Muscle layer of colon (tissue), 2 donors: ENCODE measurements around the gene MCMBP.

Experiments
- H3K27ac ChIP-seq: one replicate; pipeline ENCODE4 v1.7.0; 2013; ENCODE audit warnings: low read depth, mild to moderate bottlenecking, low read length, moderate library complexity
- H3K27me3 ChIP-seq, 2 donors: one replicate each; pipeline ENCODE4 v1.7.0; 2013; ENCODE audit warnings: low read length in 2 of 2, mild to moderate bottlenecking in 2 of 2; ENCODE audit not compliant: insufficient read depth in 2 of 2, control insufficient read depth in 1 of 2
- H3K36me3 ChIP-seq: one replicate; pipeline ENCODE4 v1.7.0; 2013; ENCODE audit warnings: mild to moderate bottlenecking, low read length; ENCODE audit not compliant: insufficient read depth
- H3K4me1 ChIP-seq: one replicate; pipeline ENCODE4 v1.7.0; 2013; ENCODE audit warnings: mild to moderate bottlenecking, low read length; ENCODE audit not compliant: insufficient read depth
- H3K4me3 ChIP-seq, 2 donors: one replicate each; pipeline ENCODE4 v1.7.0; 2013; ENCODE audit warnings: low read length in 2 of 2, low read depth in 1 of 2, mild to moderate bottlenecking in 1 of 2, moderate library complexity in 1 of 2
- H3K9ac ChIP-seq: one replicate; pipeline ENCODE4 v1.7.0; 2013; ENCODE audit warnings: low read length
- H3K9me3 ChIP-seq: one replicate; pipeline ENCODE4 v1.7.0; 2013; ENCODE audit warnings: mild to moderate bottlenecking, low read length
- donor health status: abdominal sarcoma.
- donor health status: Adenocarcinoma of cecum.

The MCMBP gene

DNA sequence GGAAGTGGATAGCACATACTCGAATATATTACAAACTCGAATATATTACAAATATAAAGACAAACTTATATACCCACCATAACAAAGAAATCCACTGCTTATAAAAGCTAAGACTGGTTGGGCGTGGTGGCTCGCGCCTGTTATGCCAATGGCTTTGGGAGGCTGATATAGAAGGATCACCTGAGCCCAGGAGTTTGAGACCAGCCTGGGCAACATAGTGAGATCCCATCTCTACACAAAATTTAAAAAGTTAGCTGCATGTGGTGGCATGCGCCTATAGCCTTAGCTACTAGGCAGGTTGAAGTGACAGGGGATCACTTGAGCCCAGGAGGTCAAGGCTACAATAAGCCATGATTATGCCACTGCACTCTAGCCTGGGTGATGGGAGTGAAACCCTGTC lies 20.4 kb downstream of the MCMBP start:
- peaks cover 33% of the 10 kb centered on the region for H3K36me3 ChIP-seq
- H3K9ac ChIP-seq = no peak overlapping the region
- no peaks in the 10 kb centered on the region for H3K27me3 ChIP-seq
- H3K9me3 ChIP-seq = no peaks in the 10 kb centered on the region
- no peak overlapping the region for H3K4me3 ChIP-seq
- H3K27ac ChIP-seq = no peak overlapping the region
- no peaks in the 10 kb centered on the region for H3K4me1 ChIP-seq

DNA sequence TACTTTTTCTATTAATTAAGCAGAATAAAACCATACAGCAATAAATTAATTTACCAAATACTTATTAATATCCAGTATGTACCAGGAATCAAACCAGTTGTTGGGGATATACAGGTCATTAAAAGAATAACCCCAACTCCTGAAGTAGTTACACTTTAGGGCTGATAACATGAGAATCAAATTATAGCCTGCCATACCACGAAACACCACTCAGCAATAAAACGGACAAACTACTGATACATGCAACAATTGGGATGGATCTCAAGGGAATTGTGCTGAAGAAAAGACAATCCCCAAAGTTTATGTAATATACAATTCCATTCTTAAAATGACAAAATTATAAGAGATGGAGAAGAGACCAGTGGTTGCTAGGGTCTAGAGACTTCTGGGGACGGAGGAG lies 22.7 kb downstream of the MCMBP start:
- Histone ChIP-seq H3K27ac (no peak overlapping the region), H3K9me3 (no peaks in the 10 kb centered on the region), H3K4me1 (no peaks in the 10 kb centered on the region), H3K4me3 (no peak overlapping the region), H3K9ac (no peak overlapping the region), H3K27me3 (no peaks in the 10 kb centered on the region), H3K36me3 (peaks cover 56% of the 10 kb centered on the region)

DNA sequence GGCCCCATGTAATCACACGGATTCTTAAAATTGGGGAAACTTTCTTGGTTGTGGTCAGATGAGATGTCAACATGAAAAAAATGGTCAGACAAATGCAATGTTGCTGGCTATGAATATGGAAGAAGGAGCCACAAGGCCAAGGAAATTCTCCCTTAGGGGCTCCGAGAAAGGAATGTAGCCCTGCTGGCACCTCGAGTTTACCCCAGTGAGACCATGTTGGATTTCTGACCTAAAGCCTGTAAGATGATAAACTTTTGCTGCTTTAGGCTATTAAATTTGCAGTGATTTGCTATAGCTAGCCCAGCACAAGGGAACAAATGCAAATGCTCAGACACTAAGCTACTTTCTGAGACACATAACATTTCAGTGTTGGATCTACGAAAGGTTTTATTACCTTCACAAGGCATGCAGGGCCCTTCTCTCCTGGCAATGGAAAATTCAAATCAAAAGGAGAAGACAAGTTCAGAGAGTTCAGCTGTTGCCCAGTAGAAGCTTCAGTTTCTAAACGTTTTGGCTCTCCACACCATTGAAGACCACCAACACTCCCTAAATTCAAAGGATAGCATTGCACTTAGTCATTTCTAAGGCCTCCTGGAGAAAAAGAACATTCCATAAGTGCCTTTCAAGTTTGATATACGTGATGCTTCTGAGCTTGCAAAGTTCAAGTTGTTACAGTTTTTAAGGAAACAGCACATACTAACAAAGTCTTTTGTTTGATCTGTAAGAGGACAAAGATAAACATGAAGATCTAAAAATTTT lies 23.4 kb downstream of the MCMBP start:
- H3K9ac ChIP-seq = no peak overlapping the region
- H3K4me3 ChIP-seq = no peak overlapping the region
- H3K9me3 ChIP-seq = no peaks in the 10 kb centered on the region
- H3K4me1 ChIP-seq = no peaks in the 10 kb centered on the region
- H3K27me3 ChIP-seq = no peaks in the 10 kb centered on the region
- no peak overlapping the region for H3K27ac ChIP-seq
- H3K36me3 ChIP-seq = peaks cover 62% of the 10 kb centered on the region

DNA sequence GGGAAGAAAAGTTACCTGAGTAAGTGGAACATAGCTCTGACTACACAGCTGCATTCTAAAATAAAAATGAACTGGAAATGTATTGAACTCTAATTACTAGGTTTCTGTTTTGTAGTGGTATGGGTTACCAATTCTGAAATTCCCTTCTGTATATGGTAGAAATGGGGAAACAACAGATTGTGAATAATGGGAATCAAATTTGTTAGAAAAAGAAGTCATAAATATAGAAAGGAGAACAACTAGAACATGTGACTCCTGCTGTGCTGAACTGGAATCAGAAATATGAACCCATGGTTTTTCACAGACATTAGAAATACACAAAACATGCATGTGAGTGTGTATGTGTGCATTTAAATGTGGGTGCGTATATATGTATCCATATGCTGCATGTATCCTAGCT lies 27.0 kb downstream of the MCMBP start:
- Histone ChIP-seq H3K27ac (no peak overlapping the region), H3K9ac (no peak overlapping the region), H3K4me1 (no peaks in the 10 kb centered on the region), H3K4me3 (no peak overlapping the region), H3K9me3 (no peaks in the 10 kb centered on the region), H3K36me3 (peaks cover 77% of the 10 kb centered on the region), H3K27me3 (no peaks in the 10 kb centered on the region)

GRCh38 chr10:119834188-119834587 lies 38.5 kb downstream of the MCMBP start:
- Histone ChIP-seq H3K9ac (no peak overlapping the region), H3K27ac (no peak overlapping the region), H3K27me3 (no peaks in the 10 kb centered on the region), H3K4me1 (no peaks in the 10 kb centered on the region), H3K9me3 (no peaks in the 10 kb centered on the region), H3K4me3 (no peak overlapping the region), H3K36me3 (peaks cover 73% of the 10 kb centered on the region)

- Histone ChIP-seq H3K36me3 (peaks cover 71% of the 10 kb centered on the region), H3K4me1 (no peaks in the 10 kb centered on the region), H3K27me3 (no peaks in the 10 kb centered on the region), H3K9ac (no peak overlapping the region), H3K27ac (no peak overlapping the region), H3K9me3 (no peaks in the 10 kb centered on the region), H3K4me3 (no peak overlapping the region)
Measured at GRCh38 chr10:119832951-119833350, 39.7 kb downstream of the MCMBP start.

GRCh38 chr10:119831656-119832055 lies 41.0 kb downstream of the MCMBP start:
- no peak overlapping the region for H3K9ac ChIP-seq
- no peaks in the 10 kb centered on the region for H3K4me1 ChIP-seq
- no peaks in the 10 kb centered on the region for H3K9me3 ChIP-seq
- no peaks in the 10 kb centered on the region for H3K27me3 ChIP-seq
- peaks cover 69% of the 10 kb centered on the region for H3K36me3 ChIP-seq
- no peak overlapping the region for H3K4me3 ChIP-seq
- no peak overlapping the region for H3K27ac ChIP-seq

DNA sequence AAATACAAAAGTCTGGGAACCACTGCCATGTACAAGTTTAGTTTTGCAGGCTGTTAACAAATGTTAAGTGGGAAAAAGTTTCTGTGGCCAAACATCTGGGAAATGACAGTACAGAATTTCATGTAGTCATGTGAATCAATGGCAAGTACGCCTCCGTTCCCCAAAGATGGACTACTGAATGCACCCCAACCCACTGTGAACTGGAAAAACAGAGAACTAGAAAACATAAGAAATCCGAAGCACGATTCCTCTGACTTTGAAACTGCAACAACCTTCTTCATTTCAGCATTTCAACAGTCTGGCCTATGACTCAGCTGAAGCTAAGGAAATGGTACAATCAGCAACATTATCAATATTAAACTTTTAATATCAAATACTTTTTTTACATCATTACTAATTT lies 41.8 kb downstream of the MCMBP start:
- no peaks in the 10 kb centered on the region for H3K9me3 ChIP-seq
- no peak overlapping the region for H3K9ac ChIP-seq
- H3K27me3 ChIP-seq = no peaks in the 10 kb centered on the region
- no peak overlapping the region for H3K27ac ChIP-seq
- no peak overlapping the region for H3K4me3 ChIP-seq
- H3K4me1 ChIP-seq = no peaks in the 10 kb centered on the region
- H3K36me3 ChIP-seq = peaks cover 65% of the 10 kb centered on the region

GRCh38 chr10:119829429-119829828 lies 43.2 kb downstream of the MCMBP start:
- Histone ChIP-seq H3K4me3 (no peak overlapping the region), H3K9ac (no peak overlapping the region), H3K27me3 (no peaks in the 10 kb centered on the region), H3K36me3 (peaks cover 63% of the 10 kb centered on the region), H3K9me3 (no peaks in the 10 kb centered on the region), H3K27ac (no peak overlapping the region), H3K4me1 (no peaks in the 10 kb centered on the region)

DNA sequence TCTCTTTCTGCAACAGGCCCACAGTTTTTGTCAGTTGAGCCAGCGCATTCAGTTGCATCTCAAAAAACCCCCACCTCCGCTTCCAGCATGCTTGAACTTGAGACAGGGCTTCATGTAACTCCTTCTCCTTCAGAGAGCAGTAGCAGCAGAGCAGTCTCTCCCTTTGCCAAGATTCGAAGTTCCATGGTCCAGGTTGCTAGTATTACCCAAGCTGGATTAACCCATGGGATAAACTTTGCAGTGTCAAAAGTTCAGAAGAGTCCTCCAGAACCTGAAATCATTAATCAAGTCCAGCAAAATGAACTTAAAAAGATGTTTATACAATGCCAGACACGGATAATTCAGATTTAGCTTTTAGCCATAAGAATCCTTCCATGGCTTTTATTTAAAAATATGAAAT lies 45.2 kb downstream of the MCMBP start:
- no peaks in the 10 kb centered on the region for H3K4me1 ChIP-seq
- H3K4me3 ChIP-seq = no peak overlapping the region
- no peaks in the 10 kb centered on the region for H3K27me3 ChIP-seq
- no peaks in the 10 kb centered on the region for H3K9me3 ChIP-seq
- peaks cover 59% of the 10 kb centered on the region for H3K36me3 ChIP-seq
- no peak overlapping the region for H3K27ac ChIP-seq
- no peak overlapping the region for H3K9ac ChIP-seq

GRCh38 chr10:119826771-119827170 lies 45.9 kb downstream of the MCMBP start:
- no peak overlapping the region for H3K9ac ChIP-seq
- no peak overlapping the region for H3K4me3 ChIP-seq
- H3K9me3 ChIP-seq = no peaks in the 10 kb centered on the region
- H3K27me3 ChIP-seq = no peaks in the 10 kb centered on the region
- peaks cover 53% of the 10 kb centered on the region for H3K36me3 ChIP-seq
- H3K27ac ChIP-seq = no peak overlapping the region
- H3K4me1 ChIP-seq = no peaks in the 10 kb centered on the region

GRCh38 chr10:119824299-119824698 lies 48.3 kb downstream of the MCMBP start:
- H3K27me3 ChIP-seq = no peaks in the 10 kb centered on the region
- no peak overlapping the region for H3K9ac ChIP-seq
- no peak overlapping the region for H3K4me3 ChIP-seq
- H3K27ac ChIP-seq = no peak overlapping the region
- no peaks in the 10 kb centered on the region for H3K9me3 ChIP-seq
- peaks cover 34% of the 10 kb centered on the region for H3K36me3 ChIP-seq
- H3K4me1 ChIP-seq = no peaks in the 10 kb centered on the region
